Keratinocyte (primary cell): ENCODE data around the gene MTHFD2L. TPM values are rescaled to one million over a fixed set of nuclear protein-coding genes. Genes with fewer than 3 reads are reported as not detected.

ENCODE experiments used
- DNase-seq: peaks from one replicate; pipeline ENCODE4 v3.0.0-alpha.2; 2011; ENCODE audit warnings: low read depth, missing footprints, low spot score
- FAIRE-seq: peaks from 2 replicates; lab custom pipeline; 2011; peaks lifted over from hg19 to GRCh38; lab: Jason Lieb, UNC
- H2AFZ ChIP-seq: 2 replicates; pipeline ENCODE4 v1.6.0; 2012; ENCODE audit warnings: low read length, control low read depth, inconsistent platforms; ENCODE audit not compliant: control insufficient read depth
- H3K27ac ChIP-seq: 2 replicates; pipeline ENCODE4 v1.5.1; 2011; ENCODE audit warnings: low read length; ENCODE audit not compliant: control insufficient read depth, insufficient read depth
- H3K27me3 ChIP-seq: 3 replicates; pipeline ENCODE4 v1.6.0; 2011; ENCODE audit warnings: low read length; ENCODE audit not compliant: control insufficient read depth, insufficient read depth; ENCODE audit errors: extremely low read depth
- H3K36me3 ChIP-seq, 2 experiments: 2 replicates in 1 of 2; 3 replicates in 1 of 2; pipeline ENCODE4 v1.5.1; 2011; ENCODE audit warnings: low read length in 2 of 2, mild to moderate bottlenecking in 1 of 2; ENCODE audit not compliant: control insufficient read depth in 2 of 2, insufficient read depth in 2 of 2; ENCODE audit errors: extremely low read depth in 1 of 2
- H3K4me1 ChIP-seq: 3 replicates; pipeline ENCODE4 v1.5.1; 2011; ENCODE audit warnings: low read length; ENCODE audit not compliant: control insufficient read depth, insufficient read depth; ENCODE audit errors: extremely low read depth
- H3K4me2 ChIP-seq: 3 replicates; pipeline ENCODE4 v1.6.0; 2011; ENCODE audit warnings: low read depth, low read length; ENCODE audit not compliant: control insufficient read depth, insufficient read depth; ENCODE audit errors: extremely low read depth
- H3K4me3 ChIP-seq, 3 experiments: fragments of 200-600 bp in 1 of 3; sonication (generic) in 1 of 3; 2 replicates in 2 of 3; 3 replicates in 1 of 3; pipeline ENCODE4 v1.5.1; 2011 to 2016; ENCODE audit warnings: low read length in 3 of 3, mild to moderate bottlenecking in 3 of 3, control low read depth in 2 of 3, inconsistent platforms in 1 of 3, low read depth in 1 of 3, mixed read lengths in 1 of 3, mixed run types in 1 of 3, moderate library complexity in 1 of 3; ENCODE audit not compliant: control insufficient read depth in 2 of 3, insufficient read depth in 2 of 3; ENCODE audit errors: extremely low read depth in 1 of 3
- H3K79me2 ChIP-seq: 2 replicates; pipeline ENCODE4 v1.6.0; 2012; ENCODE audit warnings: low read length; ENCODE audit not compliant: control insufficient read depth, insufficient read depth
- H3K9ac ChIP-seq: 3 replicates; pipeline ENCODE4 v1.6.0; 2011; ENCODE audit warnings: low read length; ENCODE audit not compliant: control insufficient read depth, insufficient read depth; ENCODE audit errors: extremely low read depth
- H3K9me1 ChIP-seq: 3 replicates; pipeline ENCODE4 v1.6.0; 2011; ENCODE audit warnings: low read length; ENCODE audit not compliant: control insufficient read depth, insufficient read depth; ENCODE audit errors: extremely low read depth
- H3K9me3 ChIP-seq: 2 replicates; pipeline ENCODE4 v1.5.1; 2012; ENCODE audit warnings: low read depth, low read length; ENCODE audit not compliant: control insufficient read depth
- H4K20me1 ChIP-seq: 3 replicates; pipeline ENCODE4 v1.6.0; 2011; ENCODE audit warnings: low read length; ENCODE audit not compliant: control insufficient read depth, insufficient read depth; ENCODE audit errors: extremely low read depth
- EZH2 ChIP-seq: IDR thresholded peaks from one replicate; pipeline ENCODE4 v1.6.1; 2012; ENCODE audit warnings: inconsistent platforms, mild to moderate bottlenecking, low read length, moderate library complexity
- dilution Hi-C: fragments of 300-500 bp; cut with MboI; formaldehyde crosslinking; loops from one replicate; pipeline ENCODE4 v1.7.0; 2020; ENCODE audit warnings: low sequenced_read_pairs; ENCODE audit not compliant: extremely low pct_ligation_motif_present
- polyA plus RNA-seq, 5 experiments: library from polyadenylated mRNA; depleted of rRNA in 3 of 5; stranded (reverse) in 3 of 5; stranded (forward) in 1 of 5; unstranded in 1 of 5; fragments of >200 nt; gene quantifications; 1 replicate in 1 of 5; 2 replicates in 3 of 5; 3 replicates in 1 of 5; pipeline versions ENCODE4 v1.2.1 to v1.2.3, GENCODE V29; 2011 to 2012; ENCODE audit warnings: missing spikeins in 2 of 5, low read depth in 1 of 5, low replicate concordance in 1 of 5
- TF ChIP-seq, protein P1 (sequence below), 3 experiments: IDR thresholded peaks in 1 of 3; conservative IDR thresholded peaks in 1 of 3; optimal IDR thresholded peaks in 1 of 3; 2 replicates in 2 of 3; 3 replicates in 1 of 3; pipeline versions ENCODE3 to v1.5.1; 2011; ENCODE audit warnings: low read length in 3 of 3, mild to moderate bottlenecking in 3 of 3, moderate library complexity in 2 of 3, control low read depth in 1 of 3, inconsistent platforms in 1 of 3; ENCODE audit not compliant: insufficient read depth in 2 of 3; ENCODE audit errors: extremely low read depth in 1 of 3

MTHFD2L gene
- polyA plus RNA-seq, 1 donor (not counting 4 experiments of a cell fraction or from before 2014, with no cell fraction given), result 30.4 TPM

DNA sequence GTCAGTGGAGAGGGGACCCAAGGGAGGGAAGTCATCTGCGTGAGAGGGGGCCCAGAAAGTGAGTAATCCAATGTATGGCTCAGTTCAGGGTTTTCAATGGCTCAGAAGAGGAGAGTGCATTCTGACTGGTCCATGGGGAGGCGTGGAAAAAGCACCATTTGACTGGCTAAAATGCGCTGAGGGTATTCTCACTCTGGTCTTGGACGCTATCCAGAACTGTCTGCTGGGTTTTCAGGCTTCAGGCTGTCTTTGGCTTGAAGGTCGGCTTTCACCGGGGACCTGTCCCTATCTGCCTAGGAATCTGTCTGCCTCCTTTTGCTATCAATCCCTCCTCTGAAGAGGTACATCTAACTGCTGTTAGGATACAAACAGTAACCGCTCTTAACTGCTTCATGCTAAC, 176.7 kb downstream of the MTHFD2L start:
- FAIRE-seq, result no peak
- no peak overlapping the region for H3K4me2 ChIP-seq
- no peak overlapping the region for H3K27ac ChIP-seq
- dilution Hi-C loops, result no loop called here
- H3K4me1 ChIP-seq, result no peaks in the 10 kb centered on the region
- TF ChIP-seq, protein P1, sequence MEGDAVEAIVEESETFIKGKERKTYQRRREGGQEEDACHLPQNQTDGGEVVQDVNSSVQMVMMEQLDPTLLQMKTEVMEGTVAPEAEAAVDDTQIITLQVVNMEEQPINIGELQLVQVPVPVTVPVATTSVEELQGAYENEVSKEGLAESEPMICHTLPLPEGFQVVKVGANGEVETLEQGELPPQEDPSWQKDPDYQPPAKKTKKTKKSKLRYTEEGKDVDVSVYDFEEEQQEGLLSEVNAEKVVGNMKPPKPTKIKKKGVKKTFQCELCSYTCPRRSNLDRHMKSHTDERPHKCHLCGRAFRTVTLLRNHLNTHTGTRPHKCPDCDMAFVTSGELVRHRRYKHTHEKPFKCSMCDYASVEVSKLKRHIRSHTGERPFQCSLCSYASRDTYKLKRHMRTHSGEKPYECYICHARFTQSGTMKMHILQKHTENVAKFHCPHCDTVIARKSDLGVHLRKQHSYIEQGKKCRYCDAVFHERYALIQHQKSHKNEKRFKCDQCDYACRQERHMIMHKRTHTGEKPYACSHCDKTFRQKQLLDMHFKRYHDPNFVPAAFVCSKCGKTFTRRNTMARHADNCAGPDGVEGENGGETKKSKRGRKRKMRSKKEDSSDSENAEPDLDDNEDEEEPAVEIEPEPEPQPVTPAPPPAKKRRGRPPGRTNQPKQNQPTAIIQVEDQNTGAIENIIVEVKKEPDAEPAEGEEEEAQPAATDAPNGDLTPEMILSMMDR (optimal IDR thresholded peaks at IDR 0.05 in 1 of 3, IDR thresholded peaks at IDR 0.05 in 1 of 3, conservative IDR thresholded peaks at IDR 0.05 in 1 of 3; ENCODE audit: extremely low read depth in 1 of 3, insufficient read depth in 2 of 3, low read length in 3 of 3), result no peak
- no peak for TF ChIP-seq EZH2
- no peaks in the 10 kb centered on the region for H3K9me3 ChIP-seq
- no peaks in the 10 kb centered on the region for H4K20me1 ChIP-seq
- H3K36me3 ChIP-seq, result no peaks in the 10 kb centered on the region
- no peak overlapping the region for H3K4me3 ChIP-seq
- H3K27me3 ChIP-seq, result no peaks in the 10 kb centered on the region
- no peaks in the 10 kb centered on the region for H3K9me1 ChIP-seq
- H3K79me2 ChIP-seq, result no peaks in the 10 kb centered on the region
- no peak overlapping the region for H2AFZ ChIP-seq
- no peak for DNase-seq
- H3K9ac ChIP-seq, result no peak overlapping the region

DNA sequence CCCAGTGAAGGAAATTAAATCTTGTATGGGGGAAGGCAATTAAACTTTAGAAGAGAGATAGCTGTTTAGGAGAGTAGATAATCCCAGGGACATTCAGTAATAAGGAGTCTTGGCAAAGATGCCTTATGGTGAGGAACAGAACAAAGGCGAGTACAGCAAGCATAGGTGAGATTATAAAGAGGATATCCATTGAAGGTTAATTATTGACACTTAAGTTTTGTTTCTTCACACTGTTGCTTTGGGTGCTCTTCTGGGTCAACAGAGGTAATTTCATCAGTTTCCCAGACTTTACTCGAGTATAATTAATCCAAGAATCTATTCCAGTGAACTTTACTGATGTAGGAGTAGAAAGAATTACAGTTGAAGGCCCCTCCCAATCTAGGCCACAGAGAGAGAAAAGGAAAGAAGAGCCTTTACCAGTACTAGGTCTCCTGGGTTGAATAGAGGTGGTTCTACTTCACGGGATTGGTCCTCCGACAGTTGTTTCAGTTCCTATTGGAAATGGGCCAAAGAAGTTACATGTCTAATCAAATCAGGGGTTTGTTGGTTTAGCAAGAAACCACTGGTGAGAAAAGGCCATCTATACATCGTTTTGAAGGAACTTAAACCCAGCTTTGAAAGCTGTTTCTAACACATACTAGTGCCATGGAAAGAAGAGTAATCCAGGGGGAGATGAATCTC, 177.6 kb downstream of the MTHFD2L start:
- no peak overlapping the region for H3K27ac ChIP-seq
- FAIRE-seq, result no peak

More for the DNA sequence above, 177.6 kb downstream of the MTHFD2L start:
- no peak overlapping the region for H3K4me3 ChIP-seq
- H3K36me3 ChIP-seq, result no peaks in the 10 kb centered on the region
- no peak overlapping the region for H3K4me2 ChIP-seq
- H3K79me2 ChIP-seq, result no peaks in the 10 kb centered on the region
- H2AFZ ChIP-seq, result no peak overlapping the region
- H3K27me3 ChIP-seq, result no peaks in the 10 kb centered on the region
- no peaks in the 10 kb centered on the region for H3K9me1 ChIP-seq
- H3K9ac ChIP-seq, result no peak overlapping the region
- dilution Hi-C loops, result no loop called here
- no peak for DNase-seq
- H4K20me1 ChIP-seq, result no peaks in the 10 kb centered on the region
- H3K9me3 ChIP-seq, result no peaks in the 10 kb centered on the region
- TF ChIP-seq, protein P1 (optimal IDR thresholded peaks at IDR 0.05 in 1 of 3, IDR thresholded peaks at IDR 0.05 in 1 of 3, conservative IDR thresholded peaks at IDR 0.05 in 1 of 3; ENCODE audit: extremely low read depth in 1 of 3, insufficient read depth in 2 of 3, low read length in 3 of 3), result no peak
- TF ChIP-seq EZH2, result no peak
- no peaks in the 10 kb centered on the region for H3K4me1 ChIP-seq
